Parathyroid adenoma (tissue), 2 donors: Measurements from ENCODE around the gene ST13.
A peak's percentile ranks its signal among the peaks of the same experiment; 100 is the strongest.
"Not testable (repeated sequence)": the region's sequence is repeated elsewhere in the genome, so short reads cannot be mapped to it uniquely, and the experiment has no call there.

Experiments
- H2AFZ ChIP-seq: fragments of 300-600 bp; sonication (generic); one replicate; pipeline ENCODE4 v1.7.0; 2017; ENCODE audit warnings: antibody characterized with exemption, mild to moderate bottlenecking
- H3K27ac ChIP-seq: fragments of 300-600 bp; sonication (generic); one replicate; pipeline ENCODE4 v1.7.0; 2017
- H3K27me3 ChIP-seq: fragments of 300-600 bp; sonication (generic); one replicate; pipeline ENCODE4 v1.7.0; 2017; ENCODE audit warnings: low read length; ENCODE audit not compliant: control insufficient read depth, insufficient read depth
- H3K36me3 ChIP-seq: fragments of 300-600 bp; sonication (generic); one replicate; pipeline ENCODE4 v1.7.0; 2017; ENCODE audit warnings: low read length; ENCODE audit not compliant: control insufficient read depth, insufficient read depth
- H3K4me1 ChIP-seq: fragments of 300-600 bp; sonication (generic); one replicate; pipeline ENCODE4 v1.7.0; 2017; ENCODE audit warnings: control low read depth
- H3K4me2 ChIP-seq: fragments of 300-600 bp; sonication (generic); one replicate; pipeline ENCODE4 v1.7.0; 2017; ENCODE audit warnings: low read length
- H3K4me3 ChIP-seq: fragments of 300-600 bp; sonication (generic); one replicate; pipeline ENCODE4 v1.7.0; 2017; ENCODE audit warnings: low read depth, low read length
- H3K79me2 ChIP-seq: fragments of 300-600 bp; sonication (generic); one replicate; pipeline ENCODE4 v1.7.0; 2017; ENCODE audit warnings: control low read depth
- H3K9ac ChIP-seq: fragments of 300-600 bp; sonication (generic); one replicate; pipeline ENCODE4 v1.7.0; 2017; ENCODE audit warnings: mild to moderate bottlenecking
- H3K9me3 ChIP-seq: fragments of 300-600 bp; sonication (generic); one replicate; pipeline ENCODE4 v1.7.0; 2017; ENCODE audit warnings: low read length; ENCODE audit not compliant: control insufficient read depth
- TF ChIP-seq, protein P1 (sequence below): fragments of 300-600 bp; sonication (generic); IDR thresholded peaks from one replicate; pipeline ENCODE4 v1.7.0; 2017; ENCODE audit warnings: antibody characterized with exemption, mild to moderate bottlenecking
- donor health status: primary hyperparathyroidism.

ST13 gene

DNA sequence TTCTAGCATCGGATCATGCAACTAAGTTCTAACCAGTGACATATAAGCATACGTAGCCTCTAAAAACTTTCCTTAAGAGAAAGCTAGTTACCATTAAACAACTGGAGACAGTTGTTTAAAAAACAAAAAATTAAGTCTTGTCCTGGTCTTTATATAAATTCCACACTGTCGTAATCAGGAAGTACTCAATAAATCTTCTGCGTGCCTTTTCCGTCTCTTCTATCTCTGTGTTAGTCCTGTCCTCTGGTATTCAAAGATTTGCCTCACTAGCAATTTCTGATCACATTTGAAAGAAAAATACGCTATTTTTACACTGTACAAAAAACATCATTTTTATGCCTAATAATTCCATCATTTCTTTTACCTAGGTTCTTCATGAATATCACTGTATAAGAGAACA is 27.3 kb downstream of the ST13 start:
- no peaks in the 10 kb centered on the region for H3K27me3 ChIP-seq
- H3K9ac ChIP-seq = no peak overlapping the region
- no peaks in the 10 kb centered on the region for H3K9me3 ChIP-seq
- no peaks in the 10 kb centered on the region for H3K79me2 ChIP-seq
- no peaks in the 10 kb centered on the region for H3K36me3 ChIP-seq
- TF ChIP-seq, protein P1, sequence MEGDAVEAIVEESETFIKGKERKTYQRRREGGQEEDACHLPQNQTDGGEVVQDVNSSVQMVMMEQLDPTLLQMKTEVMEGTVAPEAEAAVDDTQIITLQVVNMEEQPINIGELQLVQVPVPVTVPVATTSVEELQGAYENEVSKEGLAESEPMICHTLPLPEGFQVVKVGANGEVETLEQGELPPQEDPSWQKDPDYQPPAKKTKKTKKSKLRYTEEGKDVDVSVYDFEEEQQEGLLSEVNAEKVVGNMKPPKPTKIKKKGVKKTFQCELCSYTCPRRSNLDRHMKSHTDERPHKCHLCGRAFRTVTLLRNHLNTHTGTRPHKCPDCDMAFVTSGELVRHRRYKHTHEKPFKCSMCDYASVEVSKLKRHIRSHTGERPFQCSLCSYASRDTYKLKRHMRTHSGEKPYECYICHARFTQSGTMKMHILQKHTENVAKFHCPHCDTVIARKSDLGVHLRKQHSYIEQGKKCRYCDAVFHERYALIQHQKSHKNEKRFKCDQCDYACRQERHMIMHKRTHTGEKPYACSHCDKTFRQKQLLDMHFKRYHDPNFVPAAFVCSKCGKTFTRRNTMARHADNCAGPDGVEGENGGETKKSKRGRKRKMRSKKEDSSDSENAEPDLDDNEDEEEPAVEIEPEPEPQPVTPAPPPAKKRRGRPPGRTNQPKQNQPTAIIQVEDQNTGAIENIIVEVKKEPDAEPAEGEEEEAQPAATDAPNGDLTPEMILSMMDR = no peak
- no peak overlapping the region for H3K4me2 ChIP-seq
- no peak overlapping the region for H3K27ac ChIP-seq
- no peaks in the 10 kb centered on the region for H3K4me1 ChIP-seq
- no peak overlapping the region for H3K4me3 ChIP-seq
- no peak overlapping the region for H2AFZ ChIP-seq

DNA sequence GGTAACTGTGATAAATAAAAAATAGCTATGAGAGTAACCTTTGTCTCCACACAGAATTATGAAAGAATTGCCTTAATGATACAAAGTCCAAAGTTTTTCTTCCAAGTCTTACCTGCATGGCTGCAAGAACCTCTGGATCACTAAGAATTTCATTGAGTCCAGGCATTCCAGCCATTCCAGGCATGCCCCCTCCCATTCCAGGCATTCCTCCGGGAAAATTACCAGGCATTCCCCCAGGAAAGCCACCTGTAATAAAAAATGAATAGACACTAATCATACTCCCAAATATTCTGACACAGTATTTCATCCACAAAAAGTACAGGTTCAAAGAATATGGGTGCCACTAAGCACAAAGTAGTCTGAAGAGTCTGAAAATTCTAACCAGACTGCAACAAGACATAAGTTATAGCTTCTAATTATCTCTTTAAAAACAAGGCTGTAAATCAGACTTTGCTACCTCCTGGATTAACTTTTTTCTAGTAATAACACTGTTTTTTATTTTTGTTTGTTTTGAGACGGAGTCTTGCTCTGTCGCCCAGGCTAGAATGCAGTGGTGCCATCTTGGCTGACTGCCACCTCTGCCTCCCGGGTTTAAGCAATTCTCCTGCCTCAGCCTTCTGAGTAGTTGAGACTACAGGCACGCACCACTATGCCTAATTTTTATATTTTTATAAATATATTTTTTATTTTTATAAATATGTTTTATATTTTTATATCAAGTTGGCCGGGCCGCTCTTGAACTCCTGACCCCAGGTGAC is 29.3 kb downstream of the ST13 start:
- Histone ChIP-seq H3K9ac (no peak overlapping the region), H3K27ac (no peak overlapping the region), H3K4me3 (no peak overlapping the region), H3K36me3 (no peaks in the 10 kb centered on the region), H3K79me2 (no peaks in the 10 kb centered on the region), H3K4me2 (no peak overlapping the region), H3K4me1 (no peaks in the 10 kb centered on the region), H2AFZ (no peak overlapping the region), H3K27me3 (no peaks in the 10 kb centered on the region), H3K9me3 (no peaks in the 10 kb centered on the region)
- TF ChIP-seq, protein P1 = no peak

DNA sequence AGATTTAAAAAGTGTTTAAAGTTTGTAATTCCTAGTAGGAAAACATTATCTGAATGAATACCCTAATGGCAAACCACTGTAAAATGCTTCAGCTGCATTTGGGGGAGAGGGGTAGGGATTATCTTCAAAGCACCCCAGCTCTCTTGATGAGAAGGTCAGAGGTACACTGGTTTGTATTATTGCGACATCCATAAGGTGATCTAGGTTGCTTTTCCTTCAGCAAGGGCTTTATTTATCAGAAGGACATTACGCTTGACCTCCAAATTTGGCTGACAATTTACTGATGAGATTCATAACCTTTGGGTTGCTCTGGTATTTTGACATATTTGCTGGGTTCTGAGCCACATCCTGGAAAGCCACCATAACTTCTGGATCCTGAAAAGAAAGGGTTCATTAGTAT is 30.1 kb downstream of the ST13 start:
- not testable (repeated sequence) for H3K4me3 ChIP-seq, H3K79me2 ChIP-seq, H3K4me2 ChIP-seq, H3K9ac ChIP-seq, H3K27ac ChIP-seq, H3K36me3 ChIP-seq, H3K27me3 ChIP-seq, H3K9me3 ChIP-seq, H2AFZ ChIP-seq, H3K4me1 ChIP-seq

DNA sequence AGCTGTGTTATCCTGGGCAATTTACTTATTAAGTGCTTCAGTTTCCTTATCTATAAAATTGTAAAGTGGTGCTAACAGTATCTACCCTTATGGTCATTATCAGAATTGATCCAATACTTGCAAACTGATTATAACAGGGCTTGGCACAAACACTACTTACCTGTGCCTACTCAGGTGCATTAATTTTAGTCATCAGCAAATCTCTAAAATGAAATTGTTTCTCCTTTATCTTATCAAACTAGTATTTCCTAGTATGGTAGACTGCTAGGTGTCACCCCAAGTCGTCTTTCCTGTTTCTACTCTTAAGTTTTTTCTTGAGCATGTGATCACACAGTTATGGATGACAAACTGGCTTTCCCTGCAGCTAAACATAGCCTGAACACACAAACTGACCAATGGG is 33.0 kb downstream of the ST13 start:
- Histone ChIP-seq H2AFZ (no peak overlapping the region), H3K4me3 (no peak overlapping the region), H3K9ac (no peak overlapping the region), H3K4me1 (no peaks in the 10 kb centered on the region), H3K9me3 (no peaks in the 10 kb centered on the region), H3K27ac (no peak overlapping the region), H3K79me2 (peaks cover 13% of the 10 kb centered on the region), H3K27me3 (no peaks in the 10 kb centered on the region), H3K4me2 (no peak overlapping the region), H3K36me3 (no peaks in the 10 kb centered on the region)
- TF ChIP-seq, protein P1 = no peak

DNA sequence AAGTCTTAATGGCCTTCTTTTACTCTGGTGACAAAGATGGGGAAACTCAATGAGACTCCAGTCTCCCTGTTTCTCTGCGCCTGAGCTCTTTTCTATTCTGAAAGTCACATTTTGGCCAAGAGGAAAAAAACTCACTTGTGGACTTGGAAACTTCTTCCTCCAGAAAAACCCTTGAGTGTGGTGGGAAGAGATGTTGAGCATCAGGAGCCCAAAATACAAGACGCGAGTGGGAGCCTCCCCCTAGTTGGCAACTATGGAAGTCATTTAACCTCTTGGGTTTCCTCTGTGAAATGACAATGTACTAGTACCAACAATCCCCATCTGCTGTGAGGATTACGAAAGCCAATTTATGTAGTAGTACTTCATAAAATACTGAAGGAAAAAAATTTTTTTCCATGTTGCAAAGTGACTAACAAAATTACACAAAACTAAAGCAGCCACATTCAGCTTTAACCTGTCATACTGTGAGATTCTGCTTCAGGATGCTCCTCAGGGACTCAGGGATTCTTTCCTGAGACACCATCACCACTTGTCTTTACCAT is 36.8 kb downstream of the ST13 start:
- Histone ChIP-seq H2AFZ (peak overlapping the region; percentile 99), H3K9ac (no peak overlapping the region), H3K4me2 (peak overlapping the region; percentile 86), H3K9me3 (no peaks in the 10 kb centered on the region), H3K27ac (peak overlapping the region; percentile 47), H3K4me1 (peaks cover 7% of the 10 kb centered on the region), H3K36me3 (no peaks in the 10 kb centered on the region), H3K79me2 (peaks cover 19% of the 10 kb centered on the region), H3K4me3 (peak overlapping the region; percentile 100), H3K27me3 (no peaks in the 10 kb centered on the region)
- TF ChIP-seq, protein P1 = no peak
